GM19351 (cell line): ENCODE results near the gene PARD6B.
"Not testable (repeated sequence)": the region's sequence is repeated elsewhere in the genome, so short reads cannot be mapped to it uniquely, and the experiment has no call there.

Source experiments
- ATAC-seq: cut with Tn5 transposase; IDR thresholded peaks from one replicate; pipeline ENCODE4 v1.9.1; 2021; ENCODE audit warnings: mild to moderate bottlenecking, moderate library complexity; ENCODE audit not compliant: unreplicated experiment

The PARD6B gene

GRCh38 chr20:50731055-50731929, at the start of gene PARD6B:
TSS of gene PARD6B (plus strand) at chr20:50731580. CDS start at chr20:50731787, 207 bp downstream.
- peak; percentile 84 for ATAC-seq

GRCh38 chr20:50682065-50682464, 49.3 kb upstream of the PARD6B start:
- no peak for ATAC-seq

GRCh38 chr20:50682947-50683530, 48.3 kb upstream of the PARD6B start:
- ATAC-seq = no peak

- ATAC-seq = no peak
These were observed 47.8 kb upstream of the PARD6B start for GRCh38 chr20:50683570-50683969.

- no peak for ATAC-seq
These were observed 44.6 kb upstream of the PARD6B start for GRCh38 chr20:50686821-50687220.

- ATAC-seq = no peak
These were observed 43.0 kb upstream of the PARD6B start for GRCh38 chr20:50688256-50688975.

GRCh38 chr20:50689864-50690649, 41.3 kb upstream of the PARD6B start:
- ATAC-seq = no peak

GRCh38 chr20:50690650-50691572, 40.5 kb upstream of the PARD6B start, which contains the start of gene RIPOR3:
TSS of gene RIPOR3 (minus strand) at chr20:50691542. CDS start at chr20:50691128, 414 bp downstream.
- ATAC-seq = no peak

- no peak for ATAC-seq
These were observed 39.5 kb upstream of the PARD6B start for GRCh38 chr20:50691573-50692551.

GRCh38 chr20:50692552-50692933, 38.8 kb upstream of the PARD6B start:
- ATAC-seq = no peak

GRCh38 chr20:50693001-50693400, 38.4 kb upstream of the PARD6B start:
- no peak for ATAC-seq

- ATAC-seq = no peak
These were observed 36.8 kb upstream of the PARD6B start for GRCh38 chr20:50694379-50695134.

- ATAC-seq = no peak
These were observed 36.1 kb upstream of the PARD6B start for GRCh38 chr20:50695135-50695872.

- ATAC-seq = not testable (repeated sequence)
These were observed 33.1 kb upstream of the PARD6B start for GRCh38 chr20:50698255-50698654.

GRCh38 chr20:50699688-50700087, 31.7 kb upstream of the PARD6B start:
- no peak for ATAC-seq

- no peak for ATAC-seq
These were observed 30.1 kb upstream of the PARD6B start for GRCh38 chr20:50701041-50701963.
